ENCODE data around the gene DNAJB14.
"Not testable (repeated sequence)": the region's sequence is repeated elsewhere in the genome, so short reads cannot be mapped to it uniquely, and the experiment has no call there.

Gene DNAJB14

DNA sequence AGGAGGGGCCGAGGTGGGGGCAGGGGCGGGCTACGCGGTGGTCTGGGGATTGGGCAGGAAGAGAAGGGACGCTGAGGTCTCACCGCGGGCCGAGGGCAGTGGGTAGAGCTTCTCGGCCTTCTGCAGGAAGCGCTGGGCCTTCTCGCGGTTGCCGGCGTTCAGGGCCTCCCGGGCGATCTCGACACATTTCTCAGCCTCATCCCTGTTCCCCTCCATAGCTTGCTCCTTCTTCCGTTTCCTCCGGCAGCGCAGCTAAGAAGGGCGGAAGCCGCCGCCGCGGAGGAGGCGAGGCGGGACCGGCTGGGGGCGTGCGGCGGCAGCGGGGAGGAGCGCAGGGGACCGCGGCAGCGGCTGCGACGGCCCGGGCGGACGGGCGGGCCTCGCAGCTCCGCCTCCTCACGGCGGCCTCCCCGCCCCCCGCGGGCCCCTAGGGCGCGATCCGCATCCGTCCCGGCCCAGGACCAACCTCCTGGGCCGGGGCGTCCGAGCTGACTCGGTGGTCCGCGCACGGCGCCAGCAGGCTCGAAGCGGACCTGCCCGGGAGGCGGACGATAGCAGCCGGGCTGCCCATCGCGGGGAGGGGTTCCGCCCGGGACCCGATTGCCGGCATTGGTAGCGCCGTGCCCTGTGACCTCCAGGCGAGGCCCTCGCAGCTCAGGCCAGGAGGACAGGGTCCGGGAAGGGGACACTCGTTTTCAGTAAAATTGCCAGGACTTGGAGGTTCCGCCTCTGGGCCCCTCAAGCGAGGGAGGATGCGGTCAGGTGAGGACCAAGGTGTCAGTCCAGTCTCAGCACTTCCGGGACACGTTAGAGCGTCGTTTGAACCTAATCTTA lies at the start of gene DNAJB14:
TSS of gene DNAJB14 (minus strand) at position 263 of the 834 bp plus-strand sequence. CDS start at position 216, 47 bp downstream.
- DNase-seq (ENCODE audit: low read depth): peak; percentile 76

- DNase-seq (ENCODE audit: low read depth): no peak
These were observed 45.3 kb upstream of the DNAJB14 start for GRCh38 chr4:99991741-99992140.

- DNase-seq (ENCODE audit: low read depth): no peak
These were observed 41.3 kb upstream of the DNAJB14 start for GRCh38 chr4:99987681-99988080.

GRCh38 chr4:99986792-99987191 lies 40.4 kb upstream of the DNAJB14 start:
- DNase-seq (ENCODE audit: low read depth): no peak

DNA sequence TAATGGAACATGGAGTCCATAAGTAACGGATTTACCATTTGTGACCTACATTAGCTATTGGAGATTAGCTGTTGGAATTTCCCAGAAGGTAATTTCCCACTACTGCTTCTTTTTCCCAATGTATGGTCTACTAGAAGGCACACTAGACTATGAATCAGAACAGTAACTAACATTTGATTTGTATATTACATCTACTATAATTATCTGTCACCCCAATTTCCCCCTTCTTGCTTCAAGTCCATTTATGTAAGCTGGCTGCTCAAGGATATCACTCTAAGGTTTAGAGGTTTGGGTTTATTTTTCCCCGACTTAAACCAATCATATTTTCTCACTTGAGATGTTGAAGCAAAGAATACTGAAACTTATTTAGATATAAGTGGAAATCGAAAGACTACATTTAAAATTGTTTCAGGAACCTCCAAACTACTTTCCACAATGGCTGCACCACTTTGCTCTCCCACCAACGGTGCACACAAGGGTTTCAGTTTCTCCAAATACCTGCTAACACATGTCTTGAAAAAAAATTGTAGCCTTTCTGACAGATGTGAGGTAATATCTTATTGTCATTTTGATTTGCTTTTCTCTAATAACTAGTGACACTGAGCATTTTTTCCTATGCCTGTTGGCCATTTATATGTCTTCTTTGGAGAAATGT lies 37.0 kb upstream of the DNAJB14 start:
- no peak for DNase-seq (ENCODE audit: low read depth)

GRCh38 chr4:99979872-99980271 lies 33.5 kb upstream of the DNAJB14 start:
- DNase-seq (ENCODE audit: low read depth): no peak

DNA sequence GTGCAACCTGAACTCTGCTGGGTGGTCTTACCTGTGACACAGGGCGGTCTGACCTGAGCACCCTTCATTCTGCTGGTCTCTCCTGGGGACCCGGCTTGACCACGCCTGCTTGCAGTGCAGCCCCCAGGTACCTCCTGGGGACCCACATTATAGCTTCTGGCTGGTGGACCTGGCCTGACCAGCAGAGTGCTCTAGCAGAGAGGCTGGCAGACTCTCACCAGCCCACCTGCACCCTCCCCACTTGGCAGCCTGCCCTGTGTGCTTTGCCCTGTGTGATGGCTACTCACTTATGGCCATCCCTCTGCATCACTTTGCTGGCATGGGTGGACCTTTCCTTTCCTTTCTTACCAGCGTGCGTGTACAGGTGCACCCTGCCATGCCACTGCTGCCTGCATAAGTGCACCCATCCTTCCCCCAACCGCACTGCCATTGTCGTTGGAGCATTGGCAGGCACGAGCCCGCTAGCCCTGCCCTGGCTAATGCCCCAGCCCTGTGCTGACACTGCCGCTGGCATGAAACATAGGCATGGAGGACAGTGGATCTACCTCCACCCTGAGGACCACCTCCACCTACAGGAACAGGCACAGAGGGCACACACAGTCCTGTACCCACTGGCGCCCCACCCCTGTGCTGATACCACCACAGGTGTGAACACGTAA lies 25.2 kb upstream of the DNAJB14 start:
- no peak for DNase-seq (ENCODE audit: low read depth)

GRCh38 chr4:99968330-99968729 lies 21.9 kb upstream of the DNAJB14 start:
- no peak for DNase-seq (ENCODE audit: low read depth)

DNA sequence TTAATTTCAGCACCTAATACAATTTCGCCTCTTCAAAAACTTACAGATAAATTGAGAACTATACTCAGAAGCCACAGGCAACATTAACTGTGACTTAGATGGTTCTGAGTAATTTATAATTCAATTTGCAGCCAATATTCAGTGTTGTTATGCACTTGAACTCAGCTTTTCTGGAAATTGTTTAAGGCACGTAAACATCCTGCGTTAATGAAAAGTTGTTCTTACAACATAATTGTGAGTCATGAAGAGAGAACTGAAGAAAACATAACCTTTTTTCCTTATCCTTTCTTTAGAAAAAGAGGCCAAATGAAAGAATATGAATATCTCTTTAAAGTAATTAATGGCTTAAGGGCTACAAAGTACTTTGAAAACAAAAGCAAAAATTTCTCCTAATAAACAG lies 20.3 kb upstream of the DNAJB14 start:
- no peak for DNase-seq (ENCODE audit: low read depth)

DNA sequence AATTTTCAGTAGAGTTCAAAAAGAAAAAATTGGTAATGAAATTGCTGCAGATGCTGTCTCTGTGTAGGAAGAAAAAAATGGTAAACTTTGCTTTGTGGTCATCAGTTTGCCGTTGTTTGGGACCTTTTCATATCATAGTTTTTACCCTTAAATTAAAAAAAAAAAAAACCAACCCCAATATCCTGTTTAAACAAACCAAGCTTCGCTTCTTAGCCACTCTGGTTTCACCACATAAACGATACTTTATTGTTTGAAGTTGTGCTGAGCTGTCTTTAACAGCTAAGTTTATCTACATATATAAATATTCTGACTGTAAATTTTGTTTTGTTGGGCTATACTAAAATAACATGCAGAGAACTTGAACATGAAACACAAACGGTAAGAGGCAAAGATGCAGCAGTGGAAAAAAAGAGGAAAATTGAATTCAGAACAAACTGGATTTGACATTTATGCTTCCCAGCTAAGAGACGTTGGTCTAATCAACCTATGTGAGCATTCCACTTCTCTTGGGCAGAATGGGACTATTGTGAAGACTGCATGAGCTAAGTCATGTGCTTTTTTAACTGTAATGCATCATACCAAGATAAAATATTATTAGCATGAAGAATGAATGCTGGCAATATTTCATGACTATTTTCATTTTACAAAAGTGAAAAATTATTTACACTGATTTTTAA lies 19.4 kb upstream of the DNAJB14 start:
- no peak for DNase-seq (ENCODE audit: low read depth)

GRCh38 chr4:99965173-99965572 lies 18.8 kb upstream of the DNAJB14 start:
- DNase-seq (ENCODE audit: low read depth): no peak

- DNase-seq (ENCODE audit: low read depth): no peak
These were observed 15.3 kb upstream of the DNAJB14 start for GRCh38 chr4:99961711-99962110.

- DNase-seq (ENCODE audit: low read depth): no peak
These were observed 14.2 kb upstream of the DNAJB14 start for GRCh38 chr4:99960648-99961047.

- not testable (repeated sequence) for DNase-seq (ENCODE audit: low read depth)
These were observed 11.8 kb upstream of the DNAJB14 start for GRCh38 chr4:99958207-99958606.

GRCh38 chr4:99950913-99951254 lies 4.5 kb upstream of the DNAJB14 start:
- no peak for DNase-seq (ENCODE audit: low read depth)

DNA sequence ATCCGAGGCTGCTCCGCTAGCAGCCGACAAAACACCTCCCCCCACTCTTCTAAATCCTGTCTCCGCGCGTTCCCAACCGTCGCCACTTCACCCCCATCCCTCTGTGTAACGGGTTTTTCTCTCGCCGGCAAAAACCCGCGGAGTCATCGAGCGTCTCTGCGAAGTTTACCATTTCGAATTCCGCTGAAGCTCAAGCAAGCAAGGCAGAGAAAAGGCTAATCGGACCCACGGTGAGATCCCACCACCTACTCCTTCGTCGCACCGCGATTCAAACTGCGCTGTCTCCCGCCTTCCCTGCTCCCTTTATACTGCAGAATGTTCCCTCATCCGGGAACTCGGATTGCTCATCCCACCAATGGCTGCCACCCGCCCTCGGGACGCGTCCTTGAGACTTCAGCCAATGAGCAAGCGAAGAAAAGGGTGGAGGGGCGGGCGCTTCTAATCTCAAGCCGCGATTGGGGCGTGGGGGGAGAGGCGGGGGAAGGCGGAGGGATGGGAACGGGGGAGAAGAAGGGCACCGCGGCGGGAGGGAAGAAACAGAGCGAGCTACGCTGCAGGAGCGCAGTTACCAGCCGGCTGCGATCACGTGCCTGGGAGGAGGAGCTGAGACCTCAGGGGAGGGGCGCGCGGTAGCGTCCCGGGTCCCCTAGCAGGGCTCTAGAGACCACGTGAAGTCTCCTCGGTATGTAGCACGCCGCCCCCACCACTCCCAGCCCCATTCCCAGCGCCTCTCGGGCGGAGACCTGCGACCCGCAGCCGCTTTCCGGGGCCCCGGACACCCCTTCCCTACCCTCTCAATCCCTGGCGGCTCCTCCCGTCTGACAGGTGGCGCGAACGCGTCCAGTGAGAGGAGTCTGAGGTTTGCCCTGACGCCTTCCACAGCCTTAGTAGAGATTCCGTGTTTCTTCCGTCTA lies 3.8 kb upstream of the DNAJB14 start, which contains the start of gene H2AZ1:
TSS of gene H2AZ1 (minus strand) at position 277 of the 914 bp plus-strand sequence. CDS start at position 172, 105 bp downstream.
- DNase-seq (ENCODE audit: low read depth): peak; percentile 98

- peak; percentile 86 for DNase-seq (ENCODE audit: low read depth)
These were observed 2.9 kb upstream of the DNAJB14 start for GRCh38 chr4:99949034-99949998.

GRCh38 chr4:99947608-99948007 lies 1.2 kb upstream of the DNAJB14 start:
- no peak for DNase-seq (ENCODE audit: low read depth)

GRCh38 chr4:99947190-99947578 lies 766 bp upstream of the DNAJB14 start:
- DNase-seq (ENCODE audit: low read depth): no peak

GRCh38 chr4:99945718-99946355 lies 581 bp downstream of the DNAJB14 start:
- DNase-seq (ENCODE audit: low read depth): no peak
